Measurements from ENCODE around the gene CCM2L.

DNA sequence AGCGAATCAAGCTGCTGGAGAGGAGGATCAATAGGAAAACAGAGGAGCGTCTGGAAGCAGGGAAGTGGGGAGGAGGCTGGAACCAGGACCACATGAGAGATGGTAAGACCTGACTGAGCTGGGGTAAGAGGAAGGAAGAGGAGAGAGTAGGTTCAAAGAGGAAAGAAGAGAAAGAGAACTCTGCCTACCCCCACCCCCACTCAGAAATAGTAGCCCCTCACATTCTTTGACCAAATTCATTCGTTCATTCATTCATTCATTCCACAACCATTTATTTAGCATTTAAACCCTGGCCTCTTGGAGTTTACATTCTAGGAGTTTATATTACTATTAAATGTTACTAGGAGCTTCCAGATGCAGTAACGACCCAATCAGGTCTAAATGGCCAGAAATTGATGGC is 26.0 kb downstream of the CCM2L start:
- TF ChIP-seq POLR2AphosphoS5 (IDR thresholded peaks at IDR 0.05; ENCODE audit: low read depth, low read length) (no peak), SPI1 (IDR thresholded peaks at IDR 0.05; ENCODE audit: low read depth, low read length) (no peak)
